A172 (cell line): Measurements from ENCODE around the gene GPR149. TPM values are rescaled to one million over a fixed set of nuclear protein-coding genes. Genes with fewer than 3 reads are reported as not detected.
"Not testable (repeated sequence)": the region's sequence is repeated elsewhere in the genome, so short reads cannot be mapped to it uniquely, and the experiment has no call there.

Experiments
- DNase-seq: peaks from one replicate; pipeline ENCODE4 v3.0.0-alpha.2; 2015; ENCODE audit warnings: low spot score
- total RNA-seq: library from RNA; depleted of rRNA; stranded (reverse); fragments of >200 nt; shearing (Covaris generic); gene quantifications from 2 replicates; pipeline ENCODE4 v1.2.3, GENCODE V29; 2014; rRNA removed

The GPR149 gene, protein sequence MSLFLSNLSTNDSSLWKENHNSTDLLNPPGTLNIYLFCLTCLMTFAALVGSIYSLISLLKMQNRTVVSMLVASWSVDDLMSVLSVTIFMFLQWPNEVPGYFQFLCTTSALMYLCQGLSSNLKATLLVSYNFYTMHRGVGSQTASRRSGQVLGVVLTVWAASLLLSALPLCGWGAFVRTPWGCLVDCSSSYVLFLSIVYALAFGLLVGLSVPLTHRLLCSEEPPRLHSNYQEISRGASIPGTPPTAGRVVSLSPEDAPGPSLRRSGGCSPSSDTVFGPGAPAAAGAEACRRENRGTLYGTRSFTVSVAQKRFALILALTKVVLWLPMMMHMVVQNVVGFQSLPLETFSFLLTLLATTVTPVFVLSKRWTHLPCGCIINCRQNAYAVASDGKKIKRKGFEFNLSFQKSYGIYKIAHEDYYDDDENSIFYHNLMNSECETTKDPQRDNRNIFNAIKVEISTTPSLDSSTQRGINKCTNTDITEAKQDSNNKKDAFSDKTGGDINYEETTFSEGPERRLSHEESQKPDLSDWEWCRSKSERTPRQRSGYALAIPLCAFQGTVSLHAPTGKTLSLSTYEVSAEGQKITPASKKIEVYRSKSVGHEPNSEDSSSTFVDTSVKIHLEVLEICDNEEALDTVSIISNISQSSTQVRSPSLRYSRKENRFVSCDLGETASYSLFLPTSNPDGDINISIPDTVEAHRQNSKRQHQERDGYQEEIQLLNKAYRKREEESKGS
- not detected in 2 replicates for total RNA-seq

DNA sequence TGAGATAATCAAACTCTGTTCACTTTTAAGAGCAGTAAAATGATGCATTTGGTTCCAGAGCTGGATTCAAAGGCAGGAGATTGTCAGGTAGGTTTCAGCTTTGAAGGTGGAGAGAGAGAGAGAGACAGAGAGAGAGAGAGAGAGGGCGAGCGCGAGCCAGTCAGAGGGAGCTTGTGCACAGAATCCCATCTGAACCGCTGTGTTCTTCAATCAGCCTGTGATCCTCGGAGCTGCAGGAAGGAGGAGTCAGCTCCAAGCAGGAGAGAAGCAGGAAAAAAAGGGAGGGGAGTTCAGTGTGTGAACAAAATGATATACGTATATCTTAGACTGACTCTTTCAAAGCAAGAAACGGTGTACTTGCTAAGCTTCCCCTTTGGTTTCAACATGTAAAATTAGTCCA, at the start of gene GPR149:
Gene GPR149, minus strand, starts transcription at position 177 of the 400 bp plus-strand sequence. CDS start 575 bp downstream, outside the sequence.
- DNase-seq: no peak

DNA sequence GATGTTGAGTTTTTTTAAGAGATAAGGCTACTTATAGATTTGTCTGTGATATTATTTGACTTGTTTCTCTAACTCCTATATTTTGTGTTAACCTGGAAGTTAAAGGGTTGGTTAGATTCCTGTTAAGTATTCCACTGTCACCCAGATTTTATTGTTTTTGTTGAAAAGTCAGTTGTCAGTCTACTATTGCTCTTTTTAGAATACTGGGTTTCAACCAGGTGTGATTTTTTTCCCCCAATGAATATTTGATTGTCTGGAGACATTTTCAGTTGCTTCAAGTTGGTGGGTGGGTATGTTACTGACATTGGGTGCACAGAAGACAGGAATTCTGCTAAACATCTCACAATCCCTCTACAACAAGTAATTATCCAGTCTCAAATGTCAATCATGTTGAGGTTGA, 43.8 kb upstream of the GPR149 start:
- no peak for DNase-seq

DNA sequence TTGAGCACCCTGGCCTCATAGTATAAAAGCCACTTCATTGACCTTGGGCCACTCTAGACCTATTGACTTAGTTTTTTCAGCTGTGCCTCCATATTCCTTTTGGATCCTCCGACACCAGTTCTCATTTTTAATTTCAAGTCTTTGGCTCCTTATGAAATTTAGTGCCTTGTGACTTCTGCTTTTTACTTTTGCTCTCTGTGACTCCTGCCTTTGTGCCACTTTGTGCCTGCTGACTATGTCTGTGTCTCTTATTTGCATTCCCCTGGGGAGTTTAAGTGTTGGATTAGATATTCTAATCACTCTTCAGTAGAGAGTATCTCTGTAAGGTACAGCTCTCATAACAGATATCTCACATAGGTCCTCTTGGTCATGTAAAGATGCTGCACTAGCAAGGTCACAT, 39.6 kb upstream of the GPR149 start:
- no peak for DNase-seq

DNA sequence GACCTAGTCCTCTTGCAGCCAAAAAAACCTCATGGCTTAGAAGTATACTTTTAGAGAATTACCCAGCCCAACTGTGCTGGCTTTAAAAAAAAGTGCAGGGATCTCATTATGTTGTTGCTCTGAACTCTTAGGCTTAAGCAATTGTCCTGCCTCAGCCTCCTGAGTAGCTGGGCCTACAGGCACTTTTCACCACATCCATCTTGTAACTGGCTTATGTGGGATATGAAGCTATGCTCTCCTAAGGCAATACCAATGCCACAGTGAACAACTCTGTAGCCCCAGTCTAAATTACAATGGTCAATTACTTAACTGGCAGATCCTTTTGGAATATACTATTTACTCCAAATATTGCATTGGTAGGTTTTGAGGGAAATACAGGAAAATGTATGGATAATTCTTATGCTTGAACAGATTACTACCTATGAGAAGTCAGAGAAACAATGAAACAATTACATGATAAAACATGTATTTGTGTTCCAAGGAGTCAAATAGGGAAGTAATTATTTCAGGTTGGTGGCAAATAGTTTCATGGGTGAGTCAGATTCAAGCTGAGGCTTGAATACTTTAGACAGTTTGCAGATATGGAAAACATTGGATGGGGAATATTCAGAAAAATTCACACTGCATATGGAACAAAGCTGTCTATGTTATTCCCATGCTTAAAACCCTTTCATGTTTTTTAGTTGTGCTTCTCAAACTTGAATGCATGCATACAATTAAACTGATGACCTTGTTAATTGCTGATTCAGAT, 34.6 kb upstream of the GPR149 start:
- DNase-seq: no peak

DNA sequence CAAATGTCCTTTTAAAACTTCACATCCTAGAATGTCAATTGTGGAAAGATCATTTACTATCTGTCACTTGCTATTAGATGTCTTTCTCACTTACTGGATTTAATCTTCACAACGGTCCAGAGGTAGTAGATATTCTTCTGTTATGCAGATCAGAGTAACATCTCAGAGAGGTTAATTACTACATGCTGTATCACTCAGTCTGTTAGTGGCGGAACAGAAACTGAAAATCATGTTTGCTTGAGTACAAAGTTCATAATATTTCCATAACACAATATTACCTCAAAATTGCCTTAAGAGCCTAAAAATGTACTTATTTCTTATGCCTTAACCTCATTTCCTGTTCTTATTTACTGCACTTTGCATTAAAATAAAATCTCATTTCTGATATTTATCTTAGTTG, 28.6 kb upstream of the GPR149 start:
- DNase-seq: no peak

DNA sequence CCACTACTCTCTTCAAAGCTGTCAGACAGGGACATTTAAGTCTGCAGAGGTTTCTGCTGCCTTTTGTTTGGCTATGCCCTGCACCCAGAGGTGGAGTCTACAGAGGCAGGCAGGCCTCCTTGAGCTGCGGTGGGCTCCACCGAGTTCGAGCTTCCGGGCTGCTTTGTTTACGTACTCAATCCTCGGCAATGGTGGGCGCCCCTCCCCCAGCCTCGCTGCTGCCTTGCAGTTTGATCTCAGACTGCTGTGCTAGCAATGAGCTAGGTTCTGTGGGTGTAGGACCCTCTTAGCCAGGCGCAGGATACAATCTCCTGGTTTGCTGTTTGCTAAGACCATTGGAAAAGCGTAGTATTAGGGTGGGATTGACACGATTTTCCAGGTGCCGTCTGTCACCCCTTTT, 9.1 kb upstream of the GPR149 start:
- not testable (repeated sequence) for DNase-seq

DNA sequence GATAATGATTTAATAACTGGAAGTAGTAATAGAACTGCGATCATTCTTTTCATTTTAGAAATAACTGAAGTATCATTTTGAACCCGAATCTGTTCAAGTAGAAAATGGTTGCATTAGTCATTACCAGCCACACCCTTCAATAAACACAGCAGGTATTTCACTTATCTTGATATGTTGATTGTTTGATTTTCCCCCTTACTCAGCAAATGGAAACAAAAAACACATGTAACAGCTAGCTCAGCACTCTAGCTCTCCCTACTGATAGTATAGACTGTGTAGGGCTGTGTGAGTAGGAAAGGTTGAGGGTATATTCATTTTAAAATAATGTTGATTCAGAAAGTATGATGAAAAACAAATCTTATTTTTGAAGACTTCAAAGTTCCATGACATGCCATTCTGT, 1.1 kb upstream of the GPR149 start:
- no peak for DNase-seq

DNA sequence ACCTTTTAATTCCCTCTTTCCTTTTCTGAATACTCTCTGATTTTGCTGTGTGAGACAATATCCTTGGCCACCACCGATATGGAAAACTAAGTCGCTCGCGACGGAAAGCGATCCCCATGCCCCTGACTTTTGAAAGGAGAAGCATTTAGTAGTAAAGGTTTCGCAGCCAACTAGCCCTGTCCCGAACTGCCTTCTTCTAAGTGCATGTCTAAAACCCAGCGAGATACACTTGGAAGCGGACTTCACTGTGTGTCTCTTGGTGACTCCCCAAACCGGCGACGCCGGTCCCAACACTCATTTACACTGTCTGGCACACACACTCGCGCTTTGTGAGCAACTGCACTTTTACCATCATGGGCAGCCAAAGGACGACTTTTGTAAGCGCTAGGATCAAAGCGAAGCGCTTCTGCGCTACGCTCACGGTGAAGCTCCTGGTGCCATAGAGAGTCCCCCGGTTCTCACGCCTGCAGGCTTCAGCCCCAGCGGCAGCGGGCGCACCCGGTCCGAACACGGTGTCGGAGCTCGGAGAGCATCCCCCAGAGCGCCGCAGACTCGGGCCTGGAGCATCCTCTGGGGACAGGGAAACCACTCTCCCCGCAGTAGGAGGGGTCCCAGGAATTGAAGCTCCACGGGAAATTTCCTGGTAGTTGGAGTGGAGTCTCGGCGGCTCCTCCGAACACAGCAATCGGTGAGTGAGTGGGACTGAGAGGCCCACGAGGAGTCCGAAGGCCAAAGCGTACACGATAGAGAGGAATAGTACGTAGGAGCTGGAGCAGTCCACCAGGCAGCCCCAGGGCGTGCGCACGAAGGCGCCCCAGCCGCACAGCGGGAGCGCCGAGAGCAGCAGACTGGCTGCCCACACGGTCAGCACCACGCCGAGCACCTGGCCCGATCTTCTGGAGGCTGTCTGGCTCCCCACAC, 1.4 kb downstream of the GPR149 start:
- no peak for DNase-seq

DNA sequence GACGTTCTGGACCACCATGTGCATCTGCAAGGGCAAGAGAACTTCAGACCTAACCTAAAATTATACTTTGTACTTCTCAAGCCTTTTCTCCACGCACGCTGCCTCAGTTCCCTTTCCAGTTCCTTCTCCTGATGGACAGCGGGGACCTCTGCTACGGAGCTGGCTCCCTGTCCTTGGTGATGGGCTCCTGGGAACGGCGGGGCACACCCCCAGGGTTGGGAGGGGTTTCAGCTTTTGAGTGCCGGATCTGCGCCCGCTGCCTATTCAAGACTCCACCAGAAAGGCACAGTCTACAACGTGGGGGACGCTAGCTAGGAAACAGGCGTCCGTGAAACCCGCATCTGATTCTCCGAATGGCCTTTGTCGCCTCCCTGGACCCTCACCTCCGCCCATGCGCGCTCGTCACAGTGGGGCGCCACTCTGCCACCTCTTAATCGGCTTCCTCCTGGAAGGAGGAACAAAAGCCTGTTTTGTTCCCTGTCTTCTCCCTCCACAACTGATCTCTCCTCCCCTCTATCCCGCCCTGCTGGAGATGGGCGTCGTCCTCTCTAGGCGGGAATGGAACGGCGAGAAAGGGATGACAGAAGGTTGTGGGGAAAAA, 2.2 kb downstream of the GPR149 start:
- no peak for DNase-seq

DNA sequence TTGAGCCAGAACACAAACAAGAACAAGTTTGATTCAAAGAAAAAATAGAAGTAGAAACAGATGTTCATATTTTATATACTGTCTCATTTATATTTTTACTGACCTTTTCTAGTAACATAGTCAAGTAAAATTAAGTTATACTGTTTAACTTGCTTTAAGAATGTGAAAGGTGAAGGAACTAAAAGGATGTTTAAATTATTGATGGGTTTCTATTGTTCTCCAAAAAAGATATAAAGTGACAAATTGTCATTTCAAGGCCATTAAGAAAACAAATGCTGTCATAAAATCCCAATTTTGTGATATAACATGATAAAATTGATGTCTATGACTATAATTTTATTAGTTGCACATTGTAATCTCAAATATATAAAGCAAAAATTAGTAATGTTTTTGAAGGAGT, 7.3 kb downstream of the GPR149 start:
- DNase-seq: no peak

DNA sequence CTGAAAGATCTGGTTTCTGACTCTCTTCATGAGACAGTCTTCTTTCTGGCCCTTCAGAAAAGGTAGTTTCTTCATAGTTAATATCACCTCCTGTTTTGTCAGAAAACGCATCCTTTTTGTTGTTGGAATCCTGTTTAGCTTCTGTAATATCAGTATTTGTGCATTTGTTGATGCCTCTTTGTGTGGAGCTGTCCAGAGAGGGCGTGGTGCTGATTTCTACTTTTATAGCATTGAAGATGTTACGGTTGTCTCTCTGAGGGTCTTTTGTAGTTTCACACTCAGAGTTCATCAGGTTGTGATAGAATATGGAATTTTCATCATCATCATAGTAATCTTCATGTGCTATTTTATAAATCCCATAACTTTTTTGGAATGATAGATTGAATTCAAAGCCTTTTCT, 8.9 kb downstream of the GPR149 start:
- DNase-seq: peak; percentile 16

DNA sequence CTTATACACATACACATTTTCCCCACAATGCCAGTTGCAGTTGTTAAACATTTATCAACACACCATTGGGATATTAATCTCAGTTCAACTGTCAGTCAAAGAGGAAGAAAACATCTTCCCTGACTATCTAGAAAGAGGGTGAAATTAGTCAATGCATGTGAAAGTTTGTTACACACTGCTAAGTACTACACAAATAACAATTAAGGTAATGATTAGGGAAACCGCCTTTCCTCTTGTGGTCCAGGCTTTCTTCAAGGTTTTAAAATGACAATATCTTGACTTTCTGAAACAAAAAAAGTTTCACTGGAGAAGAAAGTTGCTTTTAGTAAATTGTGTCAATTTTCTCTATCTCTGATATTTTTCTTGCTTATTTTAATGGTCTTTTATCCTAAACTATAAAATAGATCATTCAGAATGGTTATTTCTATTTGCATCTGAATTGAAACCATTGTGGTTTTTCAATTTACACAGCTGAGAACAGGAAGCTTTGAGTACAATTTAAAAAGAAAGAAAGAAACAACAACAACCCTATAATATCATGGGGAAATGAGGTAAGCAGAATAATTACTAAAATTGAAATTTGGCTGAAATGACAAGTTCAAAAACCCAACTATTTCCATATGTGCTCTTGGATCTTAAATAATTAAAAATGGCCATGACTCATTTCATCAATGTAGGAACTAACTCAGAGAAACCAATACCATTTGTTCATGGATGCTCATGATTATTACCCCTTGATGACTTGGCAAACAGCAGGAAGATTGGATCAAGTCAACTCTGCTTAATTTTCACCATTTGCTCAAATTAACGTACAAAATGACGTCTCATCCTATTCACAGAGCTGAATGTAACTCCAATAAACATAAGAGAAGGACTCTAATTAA, 31.7 kb downstream of the GPR149 start:
- no peak for DNase-seq

DNA sequence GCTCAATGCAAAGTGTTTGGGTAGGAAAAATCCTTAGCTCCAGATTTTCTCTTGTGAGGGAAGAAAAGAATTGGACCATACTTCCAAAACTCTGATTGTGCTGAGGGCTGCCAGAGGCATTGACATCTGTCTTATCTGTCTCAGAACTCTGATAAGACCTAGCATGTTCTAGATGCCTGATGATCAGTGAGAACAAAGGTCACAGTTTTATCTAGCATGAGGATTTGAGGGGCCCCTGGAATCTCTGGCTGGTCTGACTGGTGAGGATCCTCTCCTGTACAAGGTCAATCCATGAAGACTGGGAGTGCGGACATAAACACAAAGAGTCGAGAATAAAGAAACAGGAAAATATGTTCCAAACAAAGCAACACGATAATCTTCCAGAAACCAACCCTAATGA, 40.1 kb downstream of the GPR149 start:
- DNase-seq: no peak

DNA sequence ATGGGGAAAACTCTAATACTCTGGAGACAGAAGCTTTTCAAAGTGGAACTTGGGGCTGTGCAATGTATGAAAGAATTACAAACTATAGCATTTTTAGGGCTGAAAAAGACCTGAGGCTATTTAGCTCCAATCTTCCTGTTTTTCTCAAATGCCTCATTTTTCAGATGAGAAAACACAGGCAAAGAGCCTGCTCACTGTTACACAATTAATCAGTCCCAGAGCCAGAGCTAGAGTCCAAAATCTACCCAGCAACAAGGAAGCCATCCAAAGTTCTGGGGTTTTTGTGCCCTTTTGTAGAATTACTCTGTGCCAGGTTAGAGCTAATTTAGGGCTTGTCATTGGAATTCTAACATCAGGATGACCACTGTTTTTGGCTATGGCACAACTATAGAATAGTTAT, 45.5 kb downstream of the GPR149 start:
- DNase-seq: no peak

DNA sequence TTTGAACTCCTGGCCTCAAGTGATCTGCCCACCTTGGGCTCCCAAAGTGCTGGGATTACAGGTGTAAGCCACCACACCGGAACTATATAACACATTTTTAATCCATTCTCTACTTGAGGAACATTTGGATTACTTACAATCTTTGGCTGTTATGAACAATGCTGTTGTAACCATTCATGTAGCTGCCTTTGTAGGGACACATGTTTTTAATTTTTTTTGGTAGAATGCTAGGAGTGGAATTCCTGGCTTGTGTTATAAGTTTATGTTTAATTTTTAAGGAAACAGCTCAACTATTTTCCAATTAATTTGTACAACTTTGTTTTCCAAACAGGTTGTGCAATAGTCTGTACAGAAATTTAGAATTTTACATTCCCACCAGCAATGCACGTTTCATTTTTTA, 51.7 kb downstream of the GPR149 start:
- DNase-seq: no peak

DNA sequence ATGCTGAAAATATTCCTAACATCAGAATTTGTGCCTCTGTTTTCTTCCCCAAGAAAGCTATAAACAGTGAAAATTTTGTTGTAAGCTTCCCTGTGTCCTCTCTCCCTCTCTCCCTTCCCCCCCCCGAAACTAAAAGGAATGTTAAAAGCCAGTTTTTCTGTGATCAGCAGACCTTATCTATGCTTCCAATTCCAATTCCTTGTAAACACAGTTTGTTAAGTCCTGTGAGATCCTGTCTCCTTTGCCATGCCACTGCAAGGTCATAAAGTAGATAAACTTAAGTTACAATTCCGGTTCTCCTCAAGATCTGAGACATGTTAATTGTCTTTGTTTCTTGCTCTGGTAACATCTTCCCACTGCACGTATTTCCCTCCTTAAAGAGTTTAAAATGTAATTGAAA, 62.8 kb downstream of the GPR149 start:
- DNase-seq: no peak

DNA sequence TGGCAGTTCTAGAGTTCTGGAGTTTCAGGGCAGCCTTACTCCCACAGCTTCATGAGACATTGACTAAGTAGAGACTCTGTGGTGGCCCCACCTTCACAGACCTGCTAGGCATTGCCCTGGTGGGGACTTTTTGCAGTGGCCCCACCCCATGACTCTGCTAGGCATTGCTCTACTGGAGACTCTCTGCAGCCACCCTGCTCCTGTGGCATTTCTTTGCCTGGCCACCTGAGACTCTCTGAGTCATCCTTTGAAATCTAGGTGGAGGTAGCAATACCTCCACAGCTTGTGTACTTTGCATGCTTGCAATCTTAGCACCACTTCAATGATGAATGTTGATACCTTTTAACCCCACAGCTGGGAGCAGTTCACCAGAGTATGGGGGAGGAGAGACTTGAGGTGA, 65.1 kb downstream of the GPR149 start:
- DNase-seq: no peak

DNA sequence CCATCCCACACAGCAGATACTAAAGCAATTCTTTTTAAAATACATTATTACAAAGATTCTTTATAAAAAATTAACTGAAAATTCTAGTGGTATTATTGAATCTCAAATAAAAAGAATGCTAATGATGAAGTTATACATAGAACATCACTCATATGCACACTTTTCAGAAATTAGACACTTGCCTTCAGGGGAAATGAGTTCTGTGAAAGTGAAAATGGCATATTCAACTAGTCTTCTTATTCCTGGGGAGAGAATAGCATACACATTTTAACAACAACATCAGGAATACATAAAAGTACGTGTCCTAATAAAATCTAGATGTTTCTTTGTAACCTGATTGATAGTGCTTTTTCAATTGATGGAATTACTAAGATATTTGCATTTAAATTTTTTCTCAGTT, 68.9 kb downstream of the GPR149 start:
- DNase-seq: no peak

DNA sequence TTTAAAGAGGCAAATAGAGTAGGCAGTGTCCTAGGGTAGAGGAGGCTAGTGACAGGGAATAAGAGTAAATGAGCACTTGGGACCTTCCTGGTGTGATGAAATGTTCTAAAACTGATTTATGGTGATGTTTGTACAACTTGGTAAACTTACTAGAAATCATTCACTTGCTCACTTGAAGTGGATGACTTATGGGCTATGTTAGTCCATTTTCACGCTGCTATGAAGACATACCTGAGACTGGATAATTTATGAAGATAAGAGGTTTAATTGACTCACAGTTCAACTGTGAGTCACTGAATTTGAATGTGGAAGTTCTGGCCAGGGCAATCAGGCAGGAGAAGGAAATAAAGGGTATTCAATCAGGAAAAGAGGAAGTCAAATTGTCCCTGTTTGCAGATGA, 74.0 kb downstream of the GPR149 start:
- peak; percentile 25 for DNase-seq

DNA sequence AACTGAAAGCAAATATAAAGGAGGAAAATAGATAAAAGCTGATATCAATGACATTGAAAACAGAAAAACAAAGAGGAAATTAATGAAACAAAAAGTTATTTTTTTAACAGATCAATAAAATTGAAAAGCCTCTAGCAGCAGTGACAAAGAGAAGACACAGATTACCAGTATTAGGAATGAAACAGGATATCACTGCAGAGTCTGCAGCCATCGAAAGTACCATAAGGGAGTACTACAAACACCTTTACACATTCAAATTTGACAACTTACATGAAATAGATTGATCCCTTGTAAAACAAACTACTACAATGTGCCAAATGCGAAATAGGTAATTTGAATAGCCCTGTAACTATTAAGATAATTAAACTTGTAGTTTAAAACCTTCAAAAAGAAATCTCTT, 80.8 kb downstream of the GPR149 start:
- DNase-seq: no peak
